ENCODE data around the gene MGST1. TPM values are rescaled to one million over a fixed set of nuclear protein-coding genes. Genes with fewer than 3 reads are reported as not detected.

The MGST1 gene
- total and polyA plus RNA-seq, 2 experiments from 2014 or later, result 297 to 1,400 TPM

DNA sequence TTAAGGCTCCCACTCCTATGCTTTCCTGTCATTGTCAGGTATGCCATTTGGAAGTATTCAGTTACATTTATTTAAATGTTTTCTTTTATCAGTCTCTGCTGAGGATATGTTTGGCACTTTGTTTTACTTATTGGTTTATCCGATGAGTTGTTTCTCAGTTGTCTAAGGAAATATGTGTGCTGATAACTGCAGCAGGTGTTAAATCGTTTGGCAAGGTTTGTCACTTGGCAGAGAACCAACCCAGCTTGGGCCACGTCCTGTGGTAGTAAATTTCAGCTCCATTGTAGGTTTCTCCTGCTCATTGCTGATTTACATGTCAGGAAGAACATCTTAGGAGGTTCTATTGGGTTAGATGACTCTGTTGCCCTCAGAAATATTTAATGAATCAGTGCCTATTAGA is 22.0 kb upstream of the MGST1 start:
- peaks cover 8% of the 10 kb centered on the region for H3K9me3 Mint-ChIP-seq
- Histone ChIP-seq H3K9me2 (ENCODE audit: insufficient read depth) (0 out of 2 replicates have a peak, but pooled peaks cover 4% of the 10 kb centered on the region), H3K79me2 (replicated peaks; ENCODE audit: insufficient read depth) (no peaks in the 10 kb centered on the region), H3F3A (replicated peaks; ENCODE audit: low read depth) (no peaks in the 10 kb centered on the region), H4K20me1 (replicated peaks; ENCODE audit: insufficient read depth) (no peaks in the 10 kb centered on the region), H3K27ac (ENCODE audit: low read depth) (no peak overlapping the region), H3K27me3 (ENCODE audit: insufficient read depth) (no peaks in the 10 kb centered on the region), H3K4me3 (no peak overlapping the region), H3K36me3 (ENCODE audit: insufficient read depth) (no peaks in the 10 kb centered on the region), H3K4me1 (ENCODE audit: insufficient read depth) (no peaks in the 10 kb centered on the region), H3K4me2 (no peak overlapping the region), H2AFZ (no peak overlapping the region)
- ATAC-seq (no peak), DNase-seq (ENCODE audit: low spot score) (no peak)
- peaks cover 2% of the 10 kb centered on the region; the same call in 1 of the 3 replicates for H3K36me3 Mint-ChIP-seq (ENCODE audit: low read depth)
- no peak overlapping the region for H3K27ac Mint-ChIP-seq
- TF ChIP-seq REST (IDR thresholded peaks at IDR 0.05; ENCODE audit: unreplicated experiment), result no peak
- TF ChIP-seq CTCF (conservative IDR thresholded peaks at IDR 0.05; ENCODE audit: low read depth in 2 of 2), result no peak
- TF ChIP-seq ZNF331 (CRISPR knock-in tag; IDR thresholded peaks at IDR 0.05; ENCODE audit: low read depth), result no peak
- TF ChIP-seq STAT1 (IDR thresholded peaks at IDR 0.05; ENCODE audit: unreplicated experiment), result no peak
- TF ChIP-seq JUNB (IDR thresholded peaks at IDR 0.05; ENCODE audit: unreplicated experiment), result no peak
- TF ChIP-seq EZH2phosphoT487 (IDR thresholded peaks at IDR 0.05; ENCODE audit: unreplicated experiment), result no peak
- no peak for TF ChIP-seq CREB1 (CRISPR knock-in tag; IDR thresholded peaks at IDR 0.05; ENCODE audit: low read depth)
- TF ChIP-seq, protein P1, sequence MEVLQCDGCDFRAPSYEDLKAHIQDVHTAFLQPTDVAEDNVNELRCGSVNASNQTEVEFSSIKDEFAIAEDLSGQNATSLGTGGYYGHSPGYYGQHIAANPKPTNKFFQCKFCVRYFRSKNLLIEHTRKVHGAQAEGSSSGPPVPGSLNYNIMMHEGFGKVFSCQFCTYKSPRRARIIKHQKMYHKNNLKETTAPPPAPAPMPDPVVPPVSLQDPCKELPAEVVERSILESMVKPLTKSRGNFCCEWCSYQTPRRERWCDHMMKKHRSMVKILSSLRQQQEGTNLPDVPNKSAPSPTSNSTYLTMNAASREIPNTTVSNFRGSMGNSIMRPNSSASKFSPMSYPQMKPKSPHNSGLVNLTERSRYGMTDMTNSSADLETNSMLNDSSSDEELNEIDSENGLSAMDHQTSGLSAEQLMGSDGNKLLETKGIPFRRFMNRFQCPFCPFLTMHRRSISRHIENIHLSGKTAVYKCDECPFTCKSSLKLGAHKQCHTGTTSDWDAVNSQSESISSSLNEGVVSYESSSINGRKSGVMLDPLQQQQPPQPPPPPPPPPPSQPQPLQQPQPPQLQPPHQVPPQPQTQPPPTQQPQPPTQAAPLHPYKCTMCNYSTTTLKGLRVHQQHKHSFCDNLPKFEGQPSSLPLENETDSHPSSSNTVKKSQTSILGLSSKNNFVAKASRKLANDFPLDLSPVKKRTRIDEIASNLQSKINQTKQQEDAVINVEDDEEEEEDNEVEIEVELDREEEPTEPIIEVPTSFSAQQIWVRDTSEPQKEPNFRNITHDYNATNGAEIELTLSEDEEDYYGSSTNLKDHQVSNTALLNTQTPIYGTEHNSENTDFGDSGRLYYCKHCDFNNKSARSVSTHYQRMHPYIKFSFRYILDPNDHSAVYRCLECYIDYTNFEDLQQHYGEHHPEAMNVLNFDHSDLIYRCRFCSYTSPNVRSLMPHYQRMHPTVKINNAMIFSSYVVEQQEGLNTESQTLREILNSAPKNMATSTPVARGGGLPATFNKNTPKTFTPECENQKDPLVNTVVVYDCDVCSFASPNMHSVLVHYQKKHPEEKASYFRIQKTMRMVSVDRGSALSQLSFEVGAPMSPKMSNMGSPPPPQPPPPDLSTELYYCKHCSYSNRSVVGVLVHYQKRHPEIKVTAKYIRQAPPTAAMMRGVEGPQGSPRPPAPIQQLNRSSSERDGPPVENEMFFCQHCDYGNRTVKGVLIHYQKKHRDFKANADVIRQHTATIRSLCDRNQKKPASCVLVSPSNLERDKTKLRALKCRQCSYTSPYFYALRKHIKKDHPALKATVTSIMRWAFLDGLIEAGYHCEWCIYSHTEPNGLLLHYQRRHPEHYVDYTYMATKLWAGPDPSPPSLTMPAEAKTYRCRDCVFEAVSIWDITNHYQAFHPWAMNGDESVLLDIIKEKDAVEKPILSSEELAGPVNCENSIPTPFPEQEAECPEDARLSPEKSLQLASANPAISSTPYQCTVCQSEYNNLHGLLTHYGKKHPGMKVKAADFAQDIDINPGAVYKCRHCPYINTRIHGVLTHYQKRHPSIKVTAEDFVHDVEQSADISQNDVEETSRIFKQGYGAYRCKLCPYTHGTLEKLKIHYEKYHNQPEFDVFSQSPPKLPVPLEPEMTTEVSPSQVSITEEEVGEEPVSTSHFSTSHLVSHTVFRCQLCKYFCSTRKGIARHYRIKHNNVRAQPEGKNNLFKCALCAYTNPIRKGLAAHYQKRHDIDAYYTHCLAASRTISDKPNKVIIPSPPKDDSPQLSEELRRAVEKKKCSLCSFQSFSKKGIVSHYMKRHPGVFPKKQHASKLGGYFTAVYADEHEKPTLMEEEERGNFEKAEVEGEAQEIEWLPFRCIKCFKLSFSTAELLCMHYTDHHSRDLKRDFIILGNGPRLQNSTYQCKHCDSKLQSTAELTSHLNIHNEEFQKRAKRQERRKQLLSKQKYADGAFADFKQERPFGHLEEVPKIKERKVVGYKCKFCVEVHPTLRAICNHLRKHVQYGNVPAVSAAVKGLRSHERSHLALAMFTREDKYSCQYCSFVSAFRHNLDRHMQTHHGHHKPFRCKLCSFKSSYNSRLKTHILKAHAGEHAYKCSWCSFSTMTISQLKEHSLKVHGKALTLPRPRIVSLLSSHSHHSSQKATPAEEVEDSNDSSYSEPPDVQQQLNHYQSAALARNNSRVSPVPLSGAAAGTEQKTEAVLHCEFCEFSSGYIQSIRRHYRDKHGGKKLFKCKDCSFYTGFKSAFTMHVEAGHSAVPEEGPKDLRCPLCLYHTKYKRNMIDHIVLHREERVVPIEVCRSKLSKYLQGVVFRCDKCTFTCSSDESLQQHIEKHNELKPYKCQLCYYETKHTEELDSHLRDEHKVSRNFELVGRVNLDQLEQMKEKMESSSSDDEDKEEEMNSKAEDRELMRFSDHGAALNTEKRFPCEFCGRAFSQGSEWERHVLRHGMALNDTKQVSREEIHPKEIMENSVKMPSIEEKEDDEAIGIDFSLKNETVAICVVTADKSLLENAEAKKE (CRISPR knock-in tag; IDR thresholded peaks at IDR 0.05), result no peak
- no peak for TF ChIP-seq POLR2AphosphoS5 (IDR thresholded peaks at IDR 0.05; ENCODE audit: low read depth)
- TF ChIP-seq, protein P2, sequence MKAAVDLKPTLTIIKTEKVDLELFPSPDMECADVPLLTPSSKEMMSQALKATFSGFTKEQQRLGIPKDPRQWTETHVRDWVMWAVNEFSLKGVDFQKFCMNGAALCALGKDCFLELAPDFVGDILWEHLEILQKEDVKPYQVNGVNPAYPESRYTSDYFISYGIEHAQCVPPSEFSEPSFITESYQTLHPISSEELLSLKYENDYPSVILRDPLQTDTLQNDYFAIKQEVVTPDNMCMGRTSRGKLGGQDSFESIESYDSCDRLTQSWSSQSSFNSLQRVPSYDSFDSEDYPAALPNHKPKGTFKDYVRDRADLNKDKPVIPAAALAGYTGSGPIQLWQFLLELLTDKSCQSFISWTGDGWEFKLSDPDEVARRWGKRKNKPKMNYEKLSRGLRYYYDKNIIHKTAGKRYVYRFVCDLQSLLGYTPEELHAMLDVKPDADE (IDR thresholded peaks at IDR 0.05), result no peak
- no peak for TF ChIP-seq NANOG (IDR thresholded peaks at IDR 0.05; ENCODE audit: borderline replicate concordance)
- no peak for TF ChIP-seq EZH2 (IDR thresholded peaks at IDR 0.05; ENCODE audit: low read depth, unreplicated experiment)
- H3K4me1 Mint-ChIP-seq, result peaks cover 7% of the 10 kb centered on the region; the same call in 2 of the 3 replicates
- H3K4me3 Mint-ChIP-seq, result no peak overlapping the region
- no peaks in the 10 kb centered on the region for H3K27me3 Mint-ChIP-seq (ENCODE audit: insufficient read depth, low read depth, poor library complexity)
